ENCODE measurements around the gene NDC80.

Gene NDC80

DNA sequence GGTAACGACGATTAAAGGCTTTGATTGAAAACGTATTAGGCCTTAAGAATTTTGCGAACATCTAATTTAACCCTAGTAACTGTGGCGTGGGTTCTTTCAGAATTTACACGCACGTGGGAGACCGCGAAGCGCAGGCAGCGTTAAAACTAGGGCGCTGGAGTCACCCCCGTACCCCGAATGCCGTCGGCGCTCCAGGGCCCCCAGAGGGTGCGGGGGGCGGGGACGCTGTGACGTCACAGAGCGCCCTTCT lies 83.5 kb downstream of the NDC80 start:
- TF ChIP-seq, protein P1, sequence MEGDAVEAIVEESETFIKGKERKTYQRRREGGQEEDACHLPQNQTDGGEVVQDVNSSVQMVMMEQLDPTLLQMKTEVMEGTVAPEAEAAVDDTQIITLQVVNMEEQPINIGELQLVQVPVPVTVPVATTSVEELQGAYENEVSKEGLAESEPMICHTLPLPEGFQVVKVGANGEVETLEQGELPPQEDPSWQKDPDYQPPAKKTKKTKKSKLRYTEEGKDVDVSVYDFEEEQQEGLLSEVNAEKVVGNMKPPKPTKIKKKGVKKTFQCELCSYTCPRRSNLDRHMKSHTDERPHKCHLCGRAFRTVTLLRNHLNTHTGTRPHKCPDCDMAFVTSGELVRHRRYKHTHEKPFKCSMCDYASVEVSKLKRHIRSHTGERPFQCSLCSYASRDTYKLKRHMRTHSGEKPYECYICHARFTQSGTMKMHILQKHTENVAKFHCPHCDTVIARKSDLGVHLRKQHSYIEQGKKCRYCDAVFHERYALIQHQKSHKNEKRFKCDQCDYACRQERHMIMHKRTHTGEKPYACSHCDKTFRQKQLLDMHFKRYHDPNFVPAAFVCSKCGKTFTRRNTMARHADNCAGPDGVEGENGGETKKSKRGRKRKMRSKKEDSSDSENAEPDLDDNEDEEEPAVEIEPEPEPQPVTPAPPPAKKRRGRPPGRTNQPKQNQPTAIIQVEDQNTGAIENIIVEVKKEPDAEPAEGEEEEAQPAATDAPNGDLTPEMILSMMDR (IDR thresholded peaks at IDR 0.05; ENCODE audit: low read depth, low read length) = no peak
- TF ChIP-seq POLR2A (IDR thresholded peaks at IDR 0.05; ENCODE audit: extremely low read depth, insufficient read length) (no peak), MYC (IDR thresholded peaks at IDR 0.05; ENCODE audit: low read depth, low read length) (no peak)
- TF ChIP-seq, protein P2, sequence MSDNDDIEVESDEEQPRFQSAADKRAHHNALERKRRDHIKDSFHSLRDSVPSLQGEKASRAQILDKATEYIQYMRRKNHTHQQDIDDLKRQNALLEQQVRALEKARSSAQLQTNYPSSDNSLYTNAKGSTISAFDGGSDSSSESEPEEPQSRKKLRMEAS (IDR thresholded peaks at IDR 0.05; ENCODE audit: low read depth, low read length) = no peak
- H3K4me3 ChIP-seq (ENCODE audit: low read depth, low read length) = peak overlapping the region; percentile 54
- DNase-seq (ENCODE audit: low read depth) = no peak

DNA sequence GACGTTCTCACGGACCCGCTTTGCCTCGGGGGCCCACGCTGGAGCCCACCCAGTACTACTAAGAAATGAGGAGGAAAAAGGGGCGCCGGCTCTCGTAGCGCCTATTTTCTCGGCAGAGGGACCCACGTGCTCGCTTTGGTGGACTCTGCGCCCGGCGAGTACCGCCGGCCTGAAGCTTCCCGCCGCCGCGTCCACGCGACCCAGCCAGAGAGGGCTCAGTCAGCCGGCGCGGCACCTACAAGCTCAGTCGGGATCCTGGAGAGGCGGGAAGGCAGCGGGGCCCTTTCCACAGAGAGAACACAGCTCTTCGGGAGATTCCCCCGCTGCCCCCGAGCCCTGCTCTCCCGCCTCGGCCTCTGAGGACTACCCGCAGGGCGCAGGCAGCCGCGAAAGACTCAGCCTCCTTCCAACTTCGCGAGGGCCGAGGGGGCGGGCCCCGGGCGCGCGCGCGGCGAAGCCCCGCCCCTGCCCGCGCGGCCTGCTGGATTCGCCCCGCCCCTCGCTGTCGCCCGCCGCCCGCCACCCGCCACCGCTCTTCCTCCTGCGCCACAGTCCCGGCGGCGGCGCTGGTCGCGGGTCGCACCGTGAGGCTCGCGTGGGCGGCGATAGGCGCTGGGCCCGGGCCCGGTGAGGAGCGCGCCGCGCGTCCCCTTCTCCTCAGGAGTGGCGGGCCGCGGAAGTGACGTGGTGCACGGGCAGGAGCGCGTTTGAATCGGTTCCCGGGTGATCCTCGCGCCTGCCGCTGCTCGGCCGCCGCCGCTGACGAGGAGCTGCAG lies 84.0 kb downstream of the NDC80 start, which contains the start of gene SMCHD1:
Gene SMCHD1 (plus strand): TSS at position 549 of the 776 bp plus-strand sequence. CDS start 350 bp downstream, outside the sequence.
- peak within 1 kb of the TSS; percentile 99 for H3K4me3 ChIP-seq (ENCODE audit: low read depth, low read length)
- TF ChIP-seq, protein P1 (IDR thresholded peaks at IDR 0.05; ENCODE audit: low read depth, low read length) = no peak
- TF ChIP-seq, protein P2 (IDR thresholded peaks at IDR 0.05; ENCODE audit: low read depth, low read length) = peak; percentile 73
- TF ChIP-seq POLR2A (IDR thresholded peaks at IDR 0.05; ENCODE audit: extremely low read depth, insufficient read length) (peak; percentile 73), MYC (IDR thresholded peaks at IDR 0.05; ENCODE audit: low read depth, low read length) (peak; percentile 48; the same call in 1 of the 2 replicates)
- DNase-seq (ENCODE audit: low read depth) = peak; percentile 87

DNA sequence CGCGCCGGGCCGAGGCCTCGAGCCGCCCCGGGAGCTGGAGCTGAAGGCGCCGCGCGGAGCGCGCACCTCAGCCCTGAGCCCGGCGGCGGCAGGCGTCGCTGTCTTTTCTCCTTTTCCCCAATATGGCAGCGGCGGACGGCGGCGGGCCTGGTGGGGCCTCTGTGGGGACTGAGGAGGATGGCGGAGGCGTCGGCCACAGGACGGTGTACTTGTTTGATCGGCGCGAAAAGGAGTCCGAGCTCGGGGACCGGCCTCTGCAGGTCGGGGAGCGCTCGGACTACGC lies 84.5 kb downstream of the NDC80 start:
- DNase-seq (ENCODE audit: low read depth) = no peak
- TF ChIP-seq, protein P1 (IDR thresholded peaks at IDR 0.05; ENCODE audit: low read depth, low read length) = no peak
- no peak for TF ChIP-seq POLR2A (IDR thresholded peaks at IDR 0.05; ENCODE audit: extremely low read depth, insufficient read length)
- no peak for TF ChIP-seq MYC (IDR thresholded peaks at IDR 0.05; ENCODE audit: low read depth, low read length)
- TF ChIP-seq, protein P2 (IDR thresholded peaks at IDR 0.05; ENCODE audit: low read depth, low read length) = no peak
- H3K4me3 ChIP-seq (ENCODE audit: low read depth, low read length) = peak overlapping the region; percentile 99

DNA sequence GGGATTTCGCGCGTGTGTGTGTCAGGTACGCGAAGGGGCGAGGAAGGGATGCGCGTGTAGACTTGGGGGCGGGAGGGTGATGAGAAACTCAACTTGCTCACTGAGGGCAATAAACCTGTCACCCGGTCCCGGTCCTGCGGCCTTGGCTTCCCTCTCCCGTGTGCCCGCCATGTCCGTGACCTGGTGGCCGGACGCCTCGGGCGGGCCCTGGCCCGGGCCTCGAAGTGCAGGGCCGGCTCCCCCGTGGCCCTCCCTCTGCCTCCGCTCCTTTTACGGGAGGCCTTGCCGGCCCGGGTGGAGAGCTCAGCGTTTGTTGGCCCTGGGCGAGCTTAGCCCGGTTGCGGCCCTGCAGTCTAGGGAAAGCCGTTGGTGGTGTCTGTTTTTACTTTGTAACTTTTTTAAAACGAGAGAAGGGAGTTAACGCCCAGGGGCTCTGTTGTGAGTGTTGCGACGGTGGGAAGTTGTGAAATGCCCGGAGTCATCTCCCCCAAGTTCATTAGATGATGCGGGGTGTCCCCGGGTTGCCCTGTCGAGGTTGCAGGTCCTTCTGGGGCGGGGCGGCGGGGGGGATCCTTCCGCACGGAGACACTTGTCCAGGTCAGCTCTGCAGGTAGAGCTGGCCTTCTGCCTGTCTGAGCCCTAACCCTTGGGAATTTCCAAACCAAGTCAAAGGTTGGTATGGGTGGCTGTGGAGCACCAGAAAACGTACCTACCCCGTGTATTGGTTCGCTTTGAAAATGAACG lies 85.1 kb downstream of the NDC80 start:
- H3K4me3 ChIP-seq (ENCODE audit: low read depth, low read length) = peak overlapping the region; percentile 99
- DNase-seq (ENCODE audit: low read depth) = peak; percentile 84
- TF ChIP-seq POLR2A (IDR thresholded peaks at IDR 0.05; ENCODE audit: extremely low read depth, insufficient read length) = no peak
- 0 out of 2 replicates have a peak, but pooled peaks have one; percentile 13 for TF ChIP-seq MYC (IDR thresholded peaks at IDR 0.05; ENCODE audit: low read depth, low read length)

DNA sequence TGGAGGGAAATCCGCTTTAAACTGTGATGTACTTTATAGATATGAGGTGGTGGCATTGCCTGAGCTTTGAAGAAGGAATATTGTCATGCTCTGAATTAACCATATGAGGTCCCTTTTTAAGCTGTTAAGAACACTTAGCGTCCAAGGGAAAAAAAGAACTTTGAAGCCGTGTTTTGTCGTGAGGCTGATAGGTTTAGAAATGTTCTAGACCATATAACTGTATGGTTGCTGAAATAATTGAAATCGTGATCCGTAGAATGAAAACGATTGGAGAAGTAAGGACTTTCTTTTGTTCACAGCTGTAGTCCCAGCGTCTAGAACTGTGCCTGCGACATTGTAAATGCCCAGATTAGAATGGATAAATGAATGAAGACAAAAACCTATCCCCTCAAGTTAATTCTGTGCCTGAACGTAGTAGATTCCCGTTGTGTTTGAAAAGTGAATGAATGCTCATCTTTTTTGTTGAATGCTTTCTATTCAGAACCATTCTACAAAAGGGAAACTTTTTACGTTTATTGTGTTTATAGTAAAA lies 85.7 kb downstream of the NDC80 start:
- DNase-seq (ENCODE audit: low read depth) = peak; percentile 42
- TF ChIP-seq, protein P1 (IDR thresholded peaks at IDR 0.05; ENCODE audit: low read depth, low read length) = no peak
- TF ChIP-seq POLR2A (IDR thresholded peaks at IDR 0.05; ENCODE audit: extremely low read depth, insufficient read length) (no peak), MYC (IDR thresholded peaks at IDR 0.05; ENCODE audit: low read depth, low read length) (no peak)
- TF ChIP-seq, protein P2 (IDR thresholded peaks at IDR 0.05; ENCODE audit: low read depth, low read length) = no peak
- H3K4me3 ChIP-seq (ENCODE audit: low read depth, low read length) = peak overlapping the region; percentile 99

All from NB4 (cell line).